KMS-11 (cell line): ENCODE measurements around the gene MEIS1.

Experiments used
- H2AFZ ChIP-seq: fragments of 200-600 bp; sonication (generic); 2 replicates; pipeline ENCODE4 v1.6.1; 2016; ENCODE audit warnings: antibody characterized with exemption, mixed run types, low read depth
- H3K27ac ChIP-seq: fragments of 200-600 bp; sonication (generic); 2 replicates; pipeline ENCODE4 v1.6.1; 2016; ENCODE audit warnings: mild to moderate bottlenecking, mixed run types
- H3K27me3 ChIP-seq: fragments of 200-600 bp; sonication (generic); 2 replicates; pipeline ENCODE4 v1.6.1; 2017; ENCODE audit warnings: mild to moderate bottlenecking, low read depth, mixed run types, moderate library complexity; ENCODE audit not compliant: insufficient read depth
- H3K36me3 ChIP-seq: fragments of 200-600 bp; sonication (generic); 2 replicates; pipeline ENCODE4 v1.6.1; 2017; ENCODE audit warnings: mild to moderate bottlenecking, mixed run types; ENCODE audit not compliant: insufficient read depth
- H3K4me1 ChIP-seq: fragments of 200-600 bp; sonication (generic); 2 replicates; pipeline ENCODE4 v1.6.1; 2016; ENCODE audit warnings: mild to moderate bottlenecking, low read depth, mixed run types; ENCODE audit not compliant: poor library complexity, severe bottlenecking
- H3K4me2 ChIP-seq: fragments of 200-600 bp; sonication (generic); 2 replicates; pipeline ENCODE4 v1.7.0; 2016; ENCODE audit warnings: mild to moderate bottlenecking, mixed run types
- H3K4me3 ChIP-seq: fragments of 200-600 bp; sonication (generic); IDR thresholded peaks from 2 replicates; pipeline ENCODE4 v1.6.1; 2017; ENCODE audit warnings: low read depth, low read length, mixed read lengths; ENCODE audit not compliant: insufficient read depth
- H3K79me2 ChIP-seq: fragments of 200-600 bp; sonication (generic); 2 replicates; pipeline ENCODE4 v1.6.1; 2016; ENCODE audit warnings: low read depth, mixed run types; ENCODE audit not compliant: insufficient read depth
- H3K9ac ChIP-seq: fragments of 200-600 bp; sonication (generic); 2 replicates; pipeline ENCODE4 v1.6.1; 2016; ENCODE audit warnings: mild to moderate bottlenecking, mixed run types
- H4K20me1 ChIP-seq: fragments of 200-600 bp; sonication (generic); 2 replicates; pipeline ENCODE4 v1.6.1; 2016; ENCODE audit warnings: mild to moderate bottlenecking, mixed run types; ENCODE audit not compliant: insufficient read depth
- TF ChIP-seq, protein P1 (sequence below): fragments of 200-600 bp; sonication (generic); conservative IDR thresholded peaks from 2 replicates; pipeline ENCODE4 v1.6.1; 2017; ENCODE audit warnings: low read depth, mild to moderate bottlenecking, antibody characterized with exemption, low read length, moderate library complexity, mixed read lengths

The MEIS1 gene

DNA sequence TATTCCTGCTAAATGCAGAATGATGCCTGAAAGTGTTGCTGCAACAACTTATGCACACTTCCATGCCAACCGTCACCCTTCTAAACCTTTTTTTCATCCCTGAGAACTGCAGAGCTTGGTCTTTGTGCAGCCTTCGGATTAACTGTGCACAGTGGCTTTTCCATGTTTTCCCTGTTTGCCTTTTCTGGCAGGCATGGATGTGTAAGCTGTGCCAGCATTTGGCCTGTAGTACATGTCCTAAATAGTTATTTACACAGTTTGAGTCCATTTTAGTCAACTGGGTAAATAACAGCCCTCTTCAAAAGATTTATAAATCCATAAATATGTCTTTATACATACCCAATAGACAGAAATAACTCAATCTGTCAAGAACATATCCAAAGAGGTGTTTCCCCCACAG lies 31.5 kb downstream of the MEIS1 start:
- TF ChIP-seq, protein P1, sequence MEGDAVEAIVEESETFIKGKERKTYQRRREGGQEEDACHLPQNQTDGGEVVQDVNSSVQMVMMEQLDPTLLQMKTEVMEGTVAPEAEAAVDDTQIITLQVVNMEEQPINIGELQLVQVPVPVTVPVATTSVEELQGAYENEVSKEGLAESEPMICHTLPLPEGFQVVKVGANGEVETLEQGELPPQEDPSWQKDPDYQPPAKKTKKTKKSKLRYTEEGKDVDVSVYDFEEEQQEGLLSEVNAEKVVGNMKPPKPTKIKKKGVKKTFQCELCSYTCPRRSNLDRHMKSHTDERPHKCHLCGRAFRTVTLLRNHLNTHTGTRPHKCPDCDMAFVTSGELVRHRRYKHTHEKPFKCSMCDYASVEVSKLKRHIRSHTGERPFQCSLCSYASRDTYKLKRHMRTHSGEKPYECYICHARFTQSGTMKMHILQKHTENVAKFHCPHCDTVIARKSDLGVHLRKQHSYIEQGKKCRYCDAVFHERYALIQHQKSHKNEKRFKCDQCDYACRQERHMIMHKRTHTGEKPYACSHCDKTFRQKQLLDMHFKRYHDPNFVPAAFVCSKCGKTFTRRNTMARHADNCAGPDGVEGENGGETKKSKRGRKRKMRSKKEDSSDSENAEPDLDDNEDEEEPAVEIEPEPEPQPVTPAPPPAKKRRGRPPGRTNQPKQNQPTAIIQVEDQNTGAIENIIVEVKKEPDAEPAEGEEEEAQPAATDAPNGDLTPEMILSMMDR = no peak
- no peaks in the 10 kb centered on the region for H3K36me3 ChIP-seq
- no peaks in the 10 kb centered on the region for H3K27me3 ChIP-seq
- H3K27ac ChIP-seq = peak overlapping the region; percentile 58; the same call in 1 of the 2 replicates
- no peak overlapping the region for H2AFZ ChIP-seq
- H3K4me3 ChIP-seq = no peak overlapping the region
- H3K79me2 ChIP-seq = no peaks in the 10 kb centered on the region
- no peak overlapping the region for H3K9ac ChIP-seq
- H3K4me1 ChIP-seq = peaks cover 56% of the 10 kb centered on the region
- H4K20me1 ChIP-seq = no peaks in the 10 kb centered on the region
- H3K4me2 ChIP-seq = peak overlapping the region; percentile 77; the same call in 1 of the 2 replicates

DNA sequence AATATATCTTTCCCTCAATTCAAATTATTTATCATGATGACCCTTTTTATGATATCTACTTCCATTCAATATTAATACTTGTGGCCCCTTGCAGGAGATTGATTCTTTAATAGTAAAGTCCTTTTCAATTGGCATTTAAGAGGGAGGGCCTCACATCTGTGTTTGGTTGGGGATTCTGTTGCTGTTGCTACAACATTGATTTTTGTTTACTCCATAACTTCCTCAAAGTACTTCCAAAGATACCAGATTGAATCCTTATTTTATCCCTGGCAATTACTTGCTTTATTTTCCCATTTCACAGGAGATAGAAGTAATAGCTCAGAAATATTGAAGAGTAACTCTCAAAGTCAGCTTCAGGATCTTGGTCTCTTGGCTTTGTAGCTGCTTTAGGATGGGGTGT lies 32.8 kb downstream of the MEIS1 start:
- peaks cover 60% of the 10 kb centered on the region for H3K4me1 ChIP-seq
- no peaks in the 10 kb centered on the region for H3K79me2 ChIP-seq
- TF ChIP-seq, protein P1 = no peak
- H3K4me2 ChIP-seq = no peak overlapping the region
- H3K27me3 ChIP-seq = no peaks in the 10 kb centered on the region
- H3K27ac ChIP-seq = no peak overlapping the region
- H3K9ac ChIP-seq = no peak overlapping the region
- no peak overlapping the region for H2AFZ ChIP-seq
- no peaks in the 10 kb centered on the region for H4K20me1 ChIP-seq
- H3K36me3 ChIP-seq = no peaks in the 10 kb centered on the region
- no peak overlapping the region for H3K4me3 ChIP-seq

DNA sequence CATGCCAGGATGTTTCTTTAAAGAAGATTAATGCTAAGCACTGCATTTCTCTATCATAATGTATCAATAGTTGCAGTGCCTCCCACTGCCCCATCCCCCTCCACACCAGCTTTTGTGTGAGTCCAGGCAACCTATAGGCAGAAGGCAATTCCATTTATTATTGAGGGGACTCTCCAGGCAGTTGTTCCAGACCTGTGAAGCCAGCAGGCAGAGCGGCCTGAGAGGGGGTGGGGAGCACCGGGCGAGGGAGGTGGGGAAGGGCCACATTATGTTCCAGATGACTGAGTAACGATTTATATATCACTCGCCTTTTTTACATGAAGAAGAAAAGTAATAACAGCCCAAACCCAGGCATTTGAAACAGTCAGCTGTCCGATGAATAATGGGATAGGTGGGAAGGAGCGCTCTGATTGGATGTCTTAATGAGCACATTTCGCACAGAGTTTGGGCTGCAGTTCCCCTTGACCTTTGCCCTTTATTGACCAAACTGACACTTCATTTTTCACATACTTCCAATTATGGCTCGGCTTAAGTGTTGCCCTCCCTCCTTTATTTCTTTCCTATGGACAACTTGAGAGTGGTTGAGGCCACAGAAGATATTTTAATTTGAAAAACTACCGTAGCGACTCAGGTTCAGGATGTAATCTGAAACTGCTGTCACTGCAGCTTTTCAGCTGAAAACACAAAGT lies 34.4 kb downstream of the MEIS1 start:
- TF ChIP-seq, protein P1 = no peak
- Histone ChIP-seq H3K79me2 (no peaks in the 10 kb centered on the region), H3K4me3 (no peak overlapping the region), H2AFZ (no peak overlapping the region), H3K4me2 (no peak overlapping the region), H4K20me1 (no peaks in the 10 kb centered on the region), H3K27me3 (no peaks in the 10 kb centered on the region), H3K9ac (no peak overlapping the region), H3K4me1 (peaks cover 50% of the 10 kb centered on the region), H3K27ac (no peak overlapping the region), H3K36me3 (no peaks in the 10 kb centered on the region)

DNA sequence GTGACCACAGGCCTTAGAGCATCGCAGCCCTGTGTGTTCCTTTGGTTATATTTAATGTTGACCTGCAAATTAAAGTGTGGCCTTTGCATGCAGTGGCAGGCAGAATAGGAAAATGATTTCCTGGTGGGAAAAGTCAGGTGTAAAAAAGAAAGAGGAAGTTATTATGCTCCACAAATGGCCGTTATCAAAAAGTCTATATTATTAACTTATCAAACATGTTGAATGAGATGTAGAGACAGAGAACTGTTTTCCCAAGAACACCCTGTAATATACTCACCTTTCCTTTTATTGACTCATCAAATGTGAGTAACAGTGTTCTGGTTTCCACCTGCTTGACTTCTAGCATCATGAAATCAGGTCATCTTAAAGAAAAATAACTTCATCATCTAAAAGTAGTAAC lies 35.3 kb downstream of the MEIS1 start:
- Histone ChIP-seq H3K4me1 (peaks cover 41% of the 10 kb centered on the region), H3K27me3 (no peaks in the 10 kb centered on the region), H3K79me2 (no peaks in the 10 kb centered on the region), H3K9ac (no peak overlapping the region), H3K4me2 (no peak overlapping the region), H2AFZ (no peak overlapping the region), H4K20me1 (no peaks in the 10 kb centered on the region), H3K36me3 (no peaks in the 10 kb centered on the region), H3K27ac (no peak overlapping the region), H3K4me3 (no peak overlapping the region)
- TF ChIP-seq, protein P1 = no peak
